A549 treated with GW870086 at 1 μM for 4 hours (cell line): Measurements from ENCODE around the gene TAS2R8. TPM values are rescaled to one million over a fixed set of nuclear protein-coding genes. Genes with fewer than 3 reads are reported as not detected.

Source experiments
- total RNA-seq: library from RNA; stranded (reverse); fragments of 200-300 nt; extraction: Qiagen RNA extraction; gene quantifications from 5 replicates; pipeline ENCODE4 v1.2.3, GENCODE V29; 2022; ENCODE audit warnings: low read depth

The TAS2R8 gene, protein sequence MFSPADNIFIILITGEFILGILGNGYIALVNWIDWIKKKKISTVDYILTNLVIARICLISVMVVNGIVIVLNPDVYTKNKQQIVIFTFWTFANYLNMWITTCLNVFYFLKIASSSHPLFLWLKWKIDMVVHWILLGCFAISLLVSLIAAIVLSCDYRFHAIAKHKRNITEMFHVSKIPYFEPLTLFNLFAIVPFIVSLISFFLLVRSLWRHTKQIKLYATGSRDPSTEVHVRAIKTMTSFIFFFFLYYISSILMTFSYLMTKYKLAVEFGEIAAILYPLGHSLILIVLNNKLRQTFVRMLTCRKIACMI
- not detected in 5 replicates for total RNA-seq

DNA sequence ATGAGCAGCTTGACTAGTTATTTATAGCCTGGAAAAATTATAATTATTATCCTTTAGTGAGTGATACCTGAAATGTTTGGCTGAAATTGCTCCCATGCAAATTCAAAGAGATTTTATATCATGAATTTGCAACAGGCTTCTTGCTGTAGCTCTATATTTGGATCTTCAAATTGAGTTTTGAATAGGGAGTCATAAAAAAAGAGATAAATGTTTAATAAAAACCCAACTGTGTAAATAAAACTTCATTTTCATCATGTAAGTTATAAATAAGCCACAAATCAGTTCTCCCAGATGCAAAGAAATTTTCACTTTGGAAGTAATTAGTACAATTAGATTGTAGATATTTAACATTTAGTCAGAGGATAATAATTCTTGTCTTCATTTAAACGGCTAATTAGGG, at the start of gene TAS2R8:
Gene TAS2R8, minus strand, starts transcription at position 101 of the 400 bp plus-strand sequence. CDS start 306 bp downstream, outside the sequence.

DNA sequence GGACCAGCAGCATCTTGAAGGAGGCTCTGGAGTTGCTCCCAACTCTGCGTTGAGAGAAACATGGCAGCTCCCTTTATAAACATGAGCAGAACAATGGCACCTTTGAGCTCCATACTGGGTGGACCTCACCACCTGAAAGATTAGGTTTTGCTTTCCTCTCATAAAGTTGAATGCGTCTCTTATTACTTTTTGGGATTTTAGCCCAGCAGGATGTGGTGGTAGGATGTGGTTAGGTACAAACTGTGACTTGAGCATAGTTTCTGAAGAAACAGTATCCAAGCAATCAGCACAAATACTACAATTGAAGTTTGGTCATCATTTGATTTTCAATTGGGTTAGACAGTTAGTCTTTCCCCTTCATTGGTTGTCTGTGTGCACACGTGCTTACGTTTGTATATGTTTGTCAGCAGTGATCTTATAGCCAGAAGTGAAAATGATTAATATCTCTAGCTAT, 42.4 kb upstream of the TAS2R8 start, which contains the start of gene PRR4:
Gene PRR4, minus strand, starts transcription at position 51 of the 454 bp plus-strand sequence. Its CDS starts 38 bp downstream, at position 13.

DNA sequence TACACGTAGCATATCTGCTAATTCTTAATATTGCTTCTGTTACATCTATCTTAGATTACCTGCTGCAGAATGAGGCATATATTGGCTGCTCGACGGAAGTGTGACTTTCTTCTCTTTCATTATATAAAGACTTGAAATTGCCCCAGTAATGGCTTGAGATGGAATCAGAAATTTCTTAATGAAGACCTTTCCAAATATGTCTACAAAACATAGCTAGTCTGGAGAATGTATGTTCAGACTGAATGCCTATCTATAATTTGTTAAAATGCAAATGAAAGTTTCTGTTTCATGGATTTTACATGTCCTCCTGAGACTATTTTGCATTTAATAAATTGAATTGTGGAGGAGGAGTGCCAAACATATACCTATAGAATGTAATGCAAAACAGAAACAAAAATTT, 19.2 kb upstream of the TAS2R8 start, which contains the start of gene TAS2R10:
Gene TAS2R10, minus strand, starts transcription at position 101 of the 400 bp plus-strand sequence. Its CDS starts 89 bp downstream, at position 12.

DNA sequence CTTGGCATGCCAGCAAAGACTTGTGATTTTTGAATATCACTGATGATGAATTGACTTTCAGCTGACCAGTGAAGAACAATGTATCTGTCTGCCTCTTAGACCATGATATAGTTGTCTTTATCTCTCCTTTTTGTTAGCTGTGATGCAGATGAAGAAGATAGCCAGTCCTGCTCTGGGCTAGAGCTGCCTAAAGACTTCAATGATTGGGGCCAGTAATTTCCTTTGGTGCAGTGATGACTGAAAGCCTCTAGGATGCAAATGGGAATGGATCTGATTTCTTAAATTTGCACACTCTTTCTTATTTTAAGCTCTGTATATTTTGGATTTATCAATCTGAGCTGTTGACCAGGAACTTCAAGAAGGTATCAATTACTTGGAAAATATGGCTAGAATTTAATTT, 3.0 kb upstream of the TAS2R8 start, which contains the start of gene TAS2R9:
Gene TAS2R9, minus strand, starts transcription at position 101 of the 400 bp plus-strand sequence. Its CDS starts 93 bp downstream, at position 8.

DNA sequence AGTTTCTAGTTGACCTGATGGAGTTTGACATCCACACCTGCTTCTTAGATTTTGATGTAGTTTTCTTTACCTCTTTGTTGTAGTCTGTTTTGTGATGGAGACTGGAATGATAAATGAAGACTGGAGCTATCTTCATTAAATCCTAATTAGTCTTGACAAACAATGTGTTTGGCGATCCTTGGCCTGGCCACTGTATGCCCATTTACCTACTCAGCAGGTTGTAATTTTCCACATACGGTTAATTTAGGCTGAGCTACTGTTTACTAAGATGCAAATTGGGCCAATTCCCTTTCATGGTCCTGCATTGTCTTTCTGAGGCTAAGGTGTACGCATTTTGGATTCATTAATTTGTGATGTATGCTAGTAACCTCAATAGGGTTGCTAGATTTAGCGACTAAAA, 4.5 kb downstream of the TAS2R8 start, which contains the start of gene TAS2R7:
Gene TAS2R7, minus strand, starts transcription at position 41 of the 400 bp plus-strand sequence. CDS start 57 bp downstream, outside the sequence.

Other genes starting within 250 kb of the TAS2R8 start
- 48.5 to 60.4 TPM (median 51.3 TPM) in 5 replicates for gene MAGOHB, start 193.7 kb downstream of the TAS2R8 start, total RNA-seq
- gene STYK1, start 133.2 kb downstream of the TAS2R8 start, total RNA-seq: 0.15 to 0.61 TPM (median 0.30 TPM) in 5 replicates
- 239 to 276 TPM (median 268 TPM) in 5 replicates for gene YBX3, start 84.0 kb downstream of the TAS2R8 start, total RNA-seq
- not detected in 5 replicates for gene TAS2R7, start 4.7 kb downstream of the TAS2R8 start, total RNA-seq
- not detected in 5 replicates for gene TAS2R9, start 2.9 kb upstream of the TAS2R8 start, total RNA-seq
- gene TAS2R10, start 19.1 kb upstream of the TAS2R8 start, total RNA-seq: not detected in 5 replicates
- gene PRR4, start 42.2 kb upstream of the TAS2R8 start, total RNA-seq: 0.51 to 4.2 TPM (median 2.0 TPM) in 5 replicates
- gene PRH1, start 77.0 kb upstream of the TAS2R8 start, total RNA-seq: 1.6 to 4.1 TPM (median 2.8 TPM) in 5 replicates
- gene TAS2R13, start 102.3 kb upstream of the TAS2R8 start, total RNA-seq: not detected in 5 replicates
- not detected in 5 replicates for gene PRH2, start 122.0 kb upstream of the TAS2R8 start, total RNA-seq
- gene TAS2R14, start 132.0 kb upstream of the TAS2R8 start, total RNA-seq: 0.43 to 0.61 TPM (median 0.56 TPM) in 5 replicates
- gene TAS2R50, start 179.6 kb upstream of the TAS2R8 start, total RNA-seq: not detected in 5 replicates
- 0.09 to 0.21 TPM in 2 of 5 replicates, not detected in the others for gene TAS2R20, start 191.0 kb upstream of the TAS2R8 start, total RNA-seq
- gene TAS2R19, start 215.3 kb upstream of the TAS2R8 start, total RNA-seq: 0.15 TPM in 1 of 5 replicates, not detected in the others
- gene TAS2R31, start 224.1 kb upstream of the TAS2R8 start, total RNA-seq: 0.13 to 0.15 TPM in 2 of 5 replicates, not detected in the others